NT2/D1 (cell line): ENCODE results near the gene FBXO42.

ENCODE experiments used
- DNase-seq: peaks from one replicate; pipeline ENCODE4 v3.0.0-alpha.2; 2011; ENCODE audit warnings: low read depth, low spot score
- H3K27me3 ChIP-seq: 2 replicates; pipeline ENCODE4 v1.6.0; 2011; ENCODE audit warnings: mild to moderate bottlenecking; ENCODE audit not compliant: insufficient read length, insufficient read depth
- H3K36me3 ChIP-seq: 2 replicates; pipeline ENCODE4 v1.6.1; 2011; ENCODE audit warnings: mild to moderate bottlenecking, low read length, mixed read lengths; ENCODE audit not compliant: insufficient read depth, insufficient read length
- H3K4me1 ChIP-seq: 2 replicates; pipeline ENCODE4 v1.5.1; 2011; ENCODE audit not compliant: insufficient read depth, insufficient read length
- H3K4me3 ChIP-seq: 2 replicates; pipeline ENCODE4 v1.5.1; 2011; ENCODE audit warnings: low read depth; ENCODE audit not compliant: insufficient read length
- H3K9ac ChIP-seq: 2 replicates; pipeline ENCODE4 v1.6.0; 2011; ENCODE audit warnings: low read depth; ENCODE audit not compliant: insufficient read length
- H3K9me3 ChIP-seq: 2 replicates; pipeline ENCODE4 v1.5.1; 2011; ENCODE audit warnings: mild to moderate bottlenecking, low read length; ENCODE audit not compliant: insufficient read depth
- SUZ12 ChIP-seq: IDR thresholded peaks from 2 replicates; pipeline ENCODE4 v1.6.1; 2011; ENCODE audit not compliant: insufficient read length, insufficient read depth; ENCODE audit errors: extremely low read depth
- YY1 ChIP-seq: IDR thresholded peaks from 2 replicates; pipeline ENCODE4 v1.6.1; 2011; ENCODE audit not compliant: insufficient read length, insufficient read depth
- ZNF274 ChIP-seq: IDR thresholded peaks from 2 replicates; pipeline ENCODE4 v1.6.1; 2011; ENCODE audit warnings: mild to moderate bottlenecking, low read depth, low read length

Gene FBXO42

DNA sequence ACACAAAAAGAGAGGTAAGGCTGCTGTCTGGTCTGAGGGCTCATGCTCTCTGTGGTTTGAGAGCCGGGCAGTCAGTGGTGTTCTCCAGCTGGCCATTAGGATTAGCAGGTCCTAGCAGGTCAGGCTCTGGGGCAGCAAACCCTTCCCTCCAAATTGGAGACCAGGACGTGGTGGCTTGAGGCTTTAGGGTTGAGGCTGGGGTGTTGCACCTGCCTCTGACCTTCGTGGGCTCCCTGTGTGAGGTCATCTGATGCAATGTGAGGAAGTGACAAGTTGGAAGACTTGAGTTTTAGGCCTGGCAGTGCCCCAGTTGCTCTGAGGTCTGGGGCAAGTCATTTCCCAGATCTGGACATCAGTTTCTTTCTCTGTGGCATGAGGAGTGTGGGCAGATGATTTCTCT lies 39.1 kb upstream of the FBXO42 start:
- TF ChIP-seq ZNF274 = no peak
- no peak for TF ChIP-seq SUZ12
- no peak for TF ChIP-seq YY1
- Histone ChIP-seq H3K9me3 (no peaks in the 10 kb centered on the region), H3K9ac (no peak overlapping the region), H3K36me3 (peaks cover 56% of the 10 kb centered on the region), H3K4me3 (no peak overlapping the region), H3K27me3 (no peaks in the 10 kb centered on the region), H3K4me1 (peaks cover 10% of the 10 kb centered on the region)
- no peak for DNase-seq

GRCh38 chr1:16387201-16388188 lies 35.2 kb upstream of the FBXO42 start:
- no peaks in the 10 kb centered on the region for H3K27me3 ChIP-seq
- no peak overlapping the region for H3K4me3 ChIP-seq
- DNase-seq = no peak
- no peak for TF ChIP-seq SUZ12
- TF ChIP-seq ZNF274 = no peak
- no peak for TF ChIP-seq YY1
- no peak overlapping the region for H3K9ac ChIP-seq
- peaks cover 13% of the 10 kb centered on the region for H3K4me1 ChIP-seq
- H3K36me3 ChIP-seq = peaks cover 34% of the 10 kb centered on the region
- no peaks in the 10 kb centered on the region for H3K9me3 ChIP-seq

- no peak overlapping the region for H3K9ac ChIP-seq
- DNase-seq = no peak
- H3K9me3 ChIP-seq = no peaks in the 10 kb centered on the region
- H3K4me3 ChIP-seq = no peak overlapping the region
- H3K4me1 ChIP-seq = peaks cover 11% of the 10 kb centered on the region
- H3K27me3 ChIP-seq = no peaks in the 10 kb centered on the region
- H3K36me3 ChIP-seq = peaks cover 28% of the 10 kb centered on the region
- TF ChIP-seq ZNF274 (no peak), SUZ12 (no peak), YY1 (no peak)
Observed at GRCh38 chr1:16386454-16387113, 34.3 kb upstream of the FBXO42 start.

DNA sequence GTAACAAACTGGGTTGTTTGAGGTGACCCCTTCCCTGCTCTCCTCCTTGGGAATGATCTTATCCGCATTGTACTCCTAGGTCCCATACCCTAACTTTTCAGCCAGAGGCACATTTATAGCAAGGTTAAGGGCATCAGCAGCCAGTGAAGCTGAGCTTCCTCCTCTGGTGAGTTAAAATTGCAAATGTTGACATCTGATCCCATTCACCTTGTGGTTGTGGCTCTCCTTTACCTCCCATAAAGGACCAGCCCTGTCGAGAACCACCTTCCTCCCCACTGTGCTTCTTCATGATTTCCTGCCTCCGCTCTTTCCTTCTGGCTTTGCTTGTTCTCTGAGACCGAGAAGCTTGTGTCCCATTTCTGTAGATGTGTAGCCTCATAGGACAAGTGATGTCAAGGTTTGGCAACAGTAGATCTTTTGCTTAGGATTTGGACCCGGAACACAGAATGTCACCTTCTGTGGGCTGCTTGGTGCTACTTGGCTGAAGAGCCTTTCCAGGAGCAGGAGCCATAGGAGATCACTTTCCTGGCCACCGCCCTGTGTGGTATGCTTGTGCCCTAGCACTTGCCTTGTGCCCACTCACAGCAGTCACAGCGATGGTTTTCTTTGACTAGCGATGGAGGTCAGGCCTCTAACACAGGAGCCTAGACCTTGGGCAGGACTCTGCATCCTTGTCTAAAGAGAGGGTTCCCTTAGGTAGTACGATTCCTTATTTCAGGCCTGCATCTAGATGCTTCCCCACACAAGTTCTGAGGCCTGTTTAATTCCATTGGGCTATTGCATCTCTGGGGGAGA lies 33.6 kb upstream of the FBXO42 start:
- peaks cover 24% of the 10 kb centered on the region for H3K36me3 ChIP-seq
- TF ChIP-seq SUZ12 (no peak), YY1 (no peak), ZNF274 (no peak)
- no peak overlapping the region for H3K4me3 ChIP-seq
- no peak overlapping the region for H3K9ac ChIP-seq
- H3K4me1 ChIP-seq = peaks cover 8% of the 10 kb centered on the region
- no peaks in the 10 kb centered on the region for H3K27me3 ChIP-seq
- DNase-seq = no peak
- no peaks in the 10 kb centered on the region for H3K9me3 ChIP-seq

- Histone ChIP-seq H3K4me3 (no peak overlapping the region), H3K9me3 (no peaks in the 10 kb centered on the region), H3K9ac (no peak overlapping the region), H3K4me1 (peaks cover 7% of the 10 kb centered on the region), H3K27me3 (no peaks in the 10 kb centered on the region), H3K36me3 (peaks cover 18% of the 10 kb centered on the region)
- DNase-seq = no peak
- no peak for TF ChIP-seq YY1
- TF ChIP-seq SUZ12 = no peak
- TF ChIP-seq ZNF274 = no peak
Observed at GRCh38 chr1:16383888-16384287, 31.6 kb upstream of the FBXO42 start.

DNA sequence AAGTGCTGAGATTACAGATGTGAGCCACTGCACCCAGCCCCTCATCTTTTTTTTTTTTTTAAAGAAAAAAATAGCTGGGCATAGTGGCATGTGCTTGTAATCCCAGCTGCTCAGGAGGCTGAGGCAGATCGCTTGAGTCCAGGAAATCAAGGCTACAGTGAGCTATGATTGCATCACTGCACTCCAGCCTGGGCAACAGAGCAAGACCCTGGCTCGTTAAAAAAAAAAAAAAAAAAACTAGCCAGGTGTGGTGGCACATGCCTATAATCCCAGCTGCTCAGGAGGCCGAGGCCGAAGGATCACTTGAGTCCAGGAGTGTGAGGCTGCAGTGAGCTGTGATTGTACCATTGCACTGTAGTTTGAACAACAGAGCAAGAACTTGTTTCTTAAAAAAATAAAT lies 28.6 kb upstream of the FBXO42 start:
- Histone ChIP-seq H3K4me1 (peaks cover 7% of the 10 kb centered on the region), H3K9me3 (no peaks in the 10 kb centered on the region), H3K36me3 (peaks cover 11% of the 10 kb centered on the region), H3K27me3 (no peaks in the 10 kb centered on the region), H3K4me3 (no peak overlapping the region), H3K9ac (no peak overlapping the region)
- TF ChIP-seq ZNF274 = no peak
- no peak for TF ChIP-seq YY1
- TF ChIP-seq SUZ12 = no peak
- DNase-seq = no peak

- H3K4me1 ChIP-seq = no peaks in the 10 kb centered on the region
- no peaks in the 10 kb centered on the region for H3K27me3 ChIP-seq
- TF ChIP-seq ZNF274 = no peak
- no peak for TF ChIP-seq YY1
- TF ChIP-seq SUZ12 = no peak
- H3K9me3 ChIP-seq = no peaks in the 10 kb centered on the region
- DNase-seq = no peak
- no peak overlapping the region for H3K9ac ChIP-seq
- H3K4me3 ChIP-seq = no peak overlapping the region
- peaks cover 6% of the 10 kb centered on the region for H3K36me3 ChIP-seq
Observed at GRCh38 chr1:16378443-16378842, 26.2 kb upstream of the FBXO42 start.
